Psoas muscle (tissue), 8 donors: ENCODE measurements around the gene RFX7. TPM values are rescaled to one million over a fixed set of nuclear protein-coding genes. Genes with fewer than 3 reads are reported as not detected.
A peak's percentile ranks its signal among the peaks of the same experiment; 100 is the strongest.

Experiments used
- ATAC-seq, 4 donors: fragments of 200-7000 bp; cut with Tn5 transposase; one replicate each; pipeline ENCODE4 v1.9.1; 2020; ENCODE audit warnings: moderate library complexity in 3 of 4, mild to moderate bottlenecking in 2 of 4
- DNase-seq, 2 donors: peaks; one replicate each; pipeline ENCODE4 v3.0.0-alpha.2; 2020
- H3K27ac ChIP-seq: fragments of 200-600 bp; one replicate; pipeline ENCODE4 v1.8.0; 2022
- H3K27me3 ChIP-seq, 3 donors: fragments of 200-600 bp in 1 of 3; one replicate each; pipeline versions ENCODE4 v1.6.1 to v1.8.0; 2013 to 2022; ENCODE audit warnings: low read length in 2 of 3, mild to moderate bottlenecking in 2 of 3, moderate library complexity in 1 of 3; ENCODE audit not compliant: insufficient read depth in 3 of 3
- H3K36me3 ChIP-seq, 2 donors: fragments of 200-600 bp in 1 of 2; one replicate each; pipeline versions ENCODE4 v1.6.1 to v1.8.0; 2013 to 2022; ENCODE audit warnings: low read depth in 1 of 2, mild to moderate bottlenecking in 1 of 2, moderate library complexity in 1 of 2; ENCODE audit not compliant: insufficient read depth in 1 of 2
- H3K4me1 ChIP-seq: fragments of 200-600 bp; one replicate; pipeline ENCODE4 v1.8.0; 2022
- H3K4me3 ChIP-seq: fragments of 200-600 bp; one replicate; pipeline ENCODE4 v1.8.0; 2022; ENCODE audit warnings: mild to moderate bottlenecking
- H3K9me3 ChIP-seq: fragments of 200-600 bp; one replicate; pipeline ENCODE4 v1.8.0; 2022
- CTCF ChIP-seq: fragments of 200-600 bp; IDR thresholded peaks from one replicate; pipeline ENCODE4 v1.8.0; 2022; ENCODE audit warnings: antibody characterized with exemption
- WGBS, 3 donors: extraction: QIAGEN DNeasy Blood & Tissue Kit; methylation state at CpG; one replicate each; pipeline versions ENCODE4 v1.1.6 to v1.1.7; 2013; 5-methylcytosine and 5-hydroxymethylcytosine counted together
- intact Hi-C, 2 donors: fragments of 100-400 bp; cut with DNase I; formaldehyde crosslinking; loops; one replicate each; pipeline versions ENCODE4 v1.11.0 to v1.14.2; 2022
- polyA plus RNA-seq, 3 donors: library from polyadenylated mRNA; stranded (reverse); fragments of 200-250 nt; gene quantifications; one replicate each; pipeline ENCODE4 v1.2.3, GENCODE V29; 2013
- total RNA-seq, 4 donors: library from RNA; stranded (reverse); fragmentation: NEBNext Ultra II Directional in 2 of 4; extraction: Animal tissue kit (Norgen Biotek cat#: 25700) in 2 of 4; gene quantifications; one replicate each; pipeline versions ENCODE4 v1.2.1 to v1.2.4, GENCODE V29; 2021 to 2023
- donor health status: healthy with polysubstance abuse.
- donor health status: DM: no; HTN: no; CAD: no; lungs with moderate emphysema.
- donor health status: Bipolar disorder and iron deficiency.
- donor health status: healthy.
- donor health status: DM: yes; HTN: yes; CAD: no.
- donor health status: DM: no; HTN: no; CAD: no.
- donor health status: DM: no; HTN: no; CAD: no.
- donor health status: DM: yes; HTN: yes; CAD: no.

The RFX7 gene
- total and polyA plus RNA-seq, 7 donors, result 0.83 to 17.6 (median 11.8) TPM

- Histone ChIP-seq H3K36me3 (no peaks in the 10 kb centered on the region), H3K27me3 (no peaks in the 10 kb centered on the region), H3K4me3 (no peak overlapping the region), H3K9me3 (no peaks in the 10 kb centered on the region), H3K4me1 (no peaks in the 10 kb centered on the region), H3K27ac (no peak overlapping the region)
- ATAC-seq (no peak), DNase-seq (no peak)
- TF ChIP-seq CTCF, result no peak
- WGBS, 3 donors, result 48 to 72% (median 65%) methylated on average over 2 of the region's 2 CpGs
- intact Hi-C loops, result no loop called here
Measured at GRCh38 chr15:56076640-56077039, 167.0 kb downstream of the RFX7 start.

GRCh38 chr15:56074481-56075265, 169.0 kb downstream of the RFX7 start:
- WGBS, 3 donors, result 59 to 68% (median 61%) methylated on average over 5 of the region's 5 CpGs
- Histone ChIP-seq H3K4me3 (no peak overlapping the region), H3K27ac (no peak overlapping the region), H3K27me3 (no peaks in the 10 kb centered on the region), H3K4me1 (no peaks in the 10 kb centered on the region), H3K36me3 (no peaks in the 10 kb centered on the region), H3K9me3 (no peaks in the 10 kb centered on the region)
- DNase-seq (no peak), ATAC-seq (no peak)
- no peak for TF ChIP-seq CTCF
- intact Hi-C loops, result no loop called here

- no peaks in the 10 kb centered on the region for H3K4me1 ChIP-seq
Measured at GRCh38 chr15:56064152-56064551, 179.5 kb downstream of the RFX7 start.

GRCh38 chr15:56059716-56060115, 184.0 kb downstream of the RFX7 start:
- WGBS, 3 donors, result 45 to 81% (median 60%) methylated on average over 2 of the region's 2 CpGs
- ATAC-seq, result no peak
- intact Hi-C loops, result loop anchor here (5.0 to 10.0 kb wide), 3 partner anchors 183 to 535 kb away; partner anchors contain the start of gene RFX7 (in 1 of the 2)

More at GRCh38 chr15:56064152-56064551, 179.5 kb downstream of the RFX7 start:
- Histone ChIP-seq H3K27me3 (no peaks in the 10 kb centered on the region), H3K4me3 (no peak overlapping the region), H3K27ac (no peak overlapping the region), H3K9me3 (no peaks in the 10 kb centered on the region), H3K36me3 (no peaks in the 10 kb centered on the region)
- WGBS, 3 donors, result 86 to 92% (median 88%) methylated on average over 3 of the region's 3 CpGs
- intact Hi-C loops, result no loop called here
- no peak for ATAC-seq
- TF ChIP-seq CTCF, result no peak
- DNase-seq, result no peak

More at GRCh38 chr15:56059716-56060115, 184.0 kb downstream of the RFX7 start:
- Histone ChIP-seq H3K27me3 (no peaks in the 10 kb centered on the region), H3K9me3 (no peaks in the 10 kb centered on the region), H3K36me3 (no peaks in the 10 kb centered on the region), H3K27ac (peak overlapping the region; percentile 61), H3K4me3 (no peak overlapping the region), H3K4me1 (peaks cover 4% of the 10 kb centered on the region)
- DNase-seq, result no peak
- no peak for TF ChIP-seq CTCF
